GM19351 (cell line): Measurements from ENCODE around the gene ADAMTS12.
A peak's percentile ranks its signal among the peaks of the same experiment; 100 is the strongest.

Experiments used
- ATAC-seq: cut with Tn5 transposase; IDR thresholded peaks from one replicate; pipeline ENCODE4 v1.9.1; 2021; ENCODE audit warnings: mild to moderate bottlenecking, moderate library complexity; ENCODE audit not compliant: unreplicated experiment

ADAMTS12 gene

DNA sequence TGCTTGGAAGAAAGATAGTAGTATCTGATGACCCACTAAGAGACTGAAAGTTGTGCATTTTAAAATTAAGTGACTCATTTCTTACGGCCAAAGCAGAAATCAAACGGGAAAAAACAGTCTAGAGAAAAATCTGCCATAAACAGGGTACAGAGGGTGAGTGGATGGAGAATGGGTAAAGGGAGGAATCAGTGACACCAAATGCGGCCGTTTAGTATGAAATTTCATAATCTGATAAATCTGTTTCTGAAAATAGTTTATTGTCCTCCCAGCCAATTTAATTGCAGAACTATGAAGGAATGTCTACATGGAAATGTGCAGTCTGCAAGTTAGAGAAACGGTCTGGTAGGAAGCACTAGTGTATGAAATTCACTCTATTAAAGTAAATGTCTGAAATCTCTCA, 39.5 kb downstream of the ADAMTS12 start:
- ATAC-seq: no peak

DNA sequence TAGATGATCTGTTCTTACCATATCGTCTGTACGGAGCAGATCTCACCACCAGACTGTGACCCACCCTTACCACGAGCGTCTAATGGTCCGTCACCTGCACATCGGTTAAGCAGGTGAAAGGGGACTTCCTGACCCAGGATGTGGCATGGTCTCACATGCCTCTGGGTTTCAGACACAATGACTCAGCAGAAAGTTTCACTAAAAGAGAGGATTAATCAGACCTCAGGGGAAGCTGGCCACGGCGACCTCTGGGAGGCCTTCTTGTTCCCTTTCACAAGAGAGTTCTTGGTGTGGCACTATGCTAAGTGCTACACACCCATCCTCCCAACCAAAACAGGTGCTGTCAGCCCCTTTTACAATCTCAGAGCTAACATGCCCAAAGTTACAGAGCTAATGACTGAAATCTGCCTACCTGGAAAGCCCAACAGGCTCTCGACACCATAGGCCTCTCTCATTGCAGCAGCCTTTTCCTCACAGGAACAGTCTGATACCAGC, 41.6 kb downstream of the ADAMTS12 start:
- peak; percentile 89 for ATAC-seq

GRCh38 chr5:33848554-33848953, 43.2 kb downstream of the ADAMTS12 start:
- peak; percentile 30 for ATAC-seq

DNA sequence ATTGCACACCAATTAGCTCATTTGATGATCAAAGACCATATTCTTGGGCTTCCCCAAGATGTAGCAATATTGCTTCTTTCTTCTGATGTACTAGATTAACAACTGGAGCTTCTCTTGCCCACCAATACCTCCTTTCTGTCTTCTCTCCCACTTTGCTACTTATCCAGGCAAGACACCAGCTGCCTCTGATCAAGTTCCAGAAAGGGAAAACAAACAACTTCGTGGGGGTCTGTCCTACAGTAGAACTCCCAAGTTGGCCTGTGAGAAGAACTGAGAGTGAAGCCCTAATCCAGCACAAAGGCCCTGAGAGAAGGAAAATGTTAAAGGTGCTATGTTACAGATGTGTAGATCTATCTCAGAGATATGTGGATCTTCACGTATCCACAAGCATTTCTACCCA, 44.9 kb downstream of the ADAMTS12 start:
- no peak for ATAC-seq

DNA sequence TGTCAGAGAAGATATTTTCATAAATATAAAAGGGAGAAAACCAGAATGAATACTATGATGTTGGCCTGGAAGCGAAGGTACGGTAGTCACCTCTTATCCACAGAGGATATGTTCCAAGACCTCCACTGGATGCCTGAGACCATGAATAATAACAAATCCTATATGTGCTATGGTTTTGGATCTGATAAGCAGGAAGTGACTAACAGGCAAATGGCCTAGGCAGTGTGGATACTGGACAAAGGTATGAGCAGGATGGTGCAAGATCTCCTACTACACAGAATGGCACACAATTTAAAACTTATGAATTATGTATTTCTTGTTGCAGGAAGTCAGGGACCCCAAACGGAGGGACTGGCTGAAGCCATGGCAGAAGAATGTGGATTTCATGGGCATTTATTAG, 48.2 kb downstream of the ADAMTS12 start:
- no peak for ATAC-seq

DNA sequence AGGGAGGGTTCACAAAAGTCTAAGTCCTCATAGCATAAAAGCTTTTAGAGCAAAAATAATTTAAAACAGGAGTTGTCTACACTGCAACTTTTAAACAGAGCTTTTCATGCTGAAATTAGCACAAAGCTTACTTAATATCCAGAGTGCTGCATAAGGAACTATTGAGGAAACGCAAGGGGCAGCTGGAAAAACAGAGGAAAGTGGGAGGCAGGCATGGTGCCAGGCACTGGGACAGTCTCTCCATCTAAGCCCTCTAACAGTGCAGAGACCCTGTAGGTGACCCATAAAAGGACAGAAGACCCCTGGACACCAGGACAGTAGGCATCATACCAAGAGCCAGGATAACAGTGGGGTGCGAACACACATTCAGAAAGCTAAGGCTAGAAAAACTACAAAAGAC, 49.3 kb downstream of the ADAMTS12 start:
- no peak for ATAC-seq

- ATAC-seq: no peak
These were observed 49.9 kb downstream of the ADAMTS12 start for GRCh38 chr5:33841891-33842290.

DNA sequence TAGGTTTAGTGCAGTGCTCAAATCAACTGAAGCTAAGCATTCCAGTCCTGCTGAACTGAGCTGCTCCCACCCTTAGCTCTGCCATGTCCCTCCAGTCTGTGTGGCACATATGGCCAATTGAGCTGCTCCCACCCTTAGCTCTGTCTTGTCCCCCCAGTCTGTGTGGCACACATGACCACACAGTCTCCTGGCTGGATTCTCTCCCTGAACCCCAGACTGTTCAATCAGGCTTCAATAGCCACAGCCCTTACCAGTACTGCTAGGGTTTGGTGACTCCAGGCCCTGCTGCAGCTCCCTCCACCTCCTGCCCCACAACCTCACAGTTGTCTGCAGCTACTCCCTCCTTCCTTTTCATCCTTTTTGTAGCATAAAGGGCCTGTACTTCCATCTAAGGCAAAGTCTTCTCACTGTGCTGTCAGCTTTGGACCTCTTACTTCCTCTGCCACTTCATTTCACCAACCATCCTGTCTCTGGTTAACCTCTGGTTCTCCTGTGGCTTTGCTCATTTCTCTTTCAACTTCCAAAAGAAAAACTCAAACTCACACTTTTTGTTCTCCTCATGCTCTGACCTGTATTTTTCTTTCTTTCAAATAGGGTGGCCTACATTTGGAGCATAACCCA, 50.8 kb downstream of the ADAMTS12 start:
- peak; percentile 69 for ATAC-seq

GRCh38 chr5:33837301-33837700, 54.5 kb downstream of the ADAMTS12 start:
- no peak for ATAC-seq

- ATAC-seq: no peak
These were observed 57.5 kb downstream of the ADAMTS12 start for GRCh38 chr5:33834334-33834733.

GRCh38 chr5:33833237-33833575, 58.6 kb downstream of the ADAMTS12 start:
- no peak for ATAC-seq

- ATAC-seq: no peak
These were observed 59.2 kb downstream of the ADAMTS12 start for GRCh38 chr5:33832404-33833236.

DNA sequence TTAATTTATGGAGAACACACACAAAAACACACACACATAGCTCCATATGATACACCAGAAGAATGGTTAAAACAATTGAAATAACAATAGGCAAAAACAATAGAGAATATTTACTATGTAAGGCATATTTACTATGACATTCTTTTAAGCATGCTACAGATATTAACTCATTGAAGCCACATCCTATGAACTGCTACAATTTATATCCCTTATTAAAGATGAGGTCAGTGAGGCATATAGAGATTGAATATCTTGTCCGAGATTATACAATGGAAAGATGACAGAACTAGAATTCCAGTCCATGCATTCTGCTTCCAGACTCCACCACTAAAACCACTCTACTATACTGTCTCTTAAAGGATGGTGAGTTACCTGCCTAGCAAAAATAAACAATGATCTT, 60.7 kb downstream of the ADAMTS12 start:
- no peak for ATAC-seq

DNA sequence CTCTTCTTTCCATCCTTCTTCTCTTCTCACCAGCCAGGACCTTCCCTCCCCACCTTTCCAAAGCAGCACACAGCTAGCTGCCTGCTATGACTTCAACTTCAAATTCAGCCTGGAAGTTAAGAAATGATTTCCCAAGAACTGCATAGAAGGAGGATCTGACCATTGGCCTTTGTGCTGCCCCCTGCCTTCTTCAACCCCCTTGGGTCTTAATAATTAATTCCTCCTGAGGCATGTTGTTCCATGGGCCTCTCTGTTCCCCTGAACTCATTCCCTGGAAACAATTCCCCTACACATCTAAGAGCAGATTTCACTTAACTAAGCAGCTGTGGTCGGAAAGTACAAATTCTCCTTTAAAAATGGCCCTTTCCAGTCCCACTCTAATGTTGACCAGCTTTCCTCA, 62.4 kb downstream of the ADAMTS12 start:
- ATAC-seq: no peak

DNA sequence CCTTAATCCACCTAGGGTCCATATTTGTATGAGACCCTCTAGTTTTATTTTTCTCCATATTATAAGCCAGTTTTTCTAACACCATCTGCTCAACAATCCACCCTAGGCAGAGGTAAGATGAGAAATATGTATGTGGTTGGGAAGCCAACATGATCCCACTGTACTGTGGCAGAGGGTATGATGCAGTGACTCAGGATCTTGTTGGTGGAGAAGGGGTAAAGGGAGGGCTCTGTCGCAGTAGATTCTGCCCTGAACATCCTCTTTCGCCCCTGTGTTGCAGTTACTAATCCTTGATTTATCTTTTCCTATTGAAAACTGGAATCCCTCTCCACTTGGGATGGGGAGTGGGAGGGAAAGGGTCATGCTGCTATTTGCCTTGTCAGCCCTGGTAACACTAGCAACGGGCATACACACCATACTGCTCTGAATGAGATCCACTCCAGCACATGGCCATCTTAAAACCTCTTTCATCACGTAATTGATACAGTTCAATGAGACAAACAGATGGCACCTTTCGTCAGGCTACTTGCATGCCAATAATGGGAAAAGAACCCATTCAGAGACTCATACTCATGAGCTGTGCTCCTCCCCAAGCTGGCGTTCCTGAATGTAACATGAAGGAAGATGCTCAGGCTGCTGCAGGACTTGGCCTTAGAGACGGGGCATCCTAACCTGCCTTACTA, 63.0 kb downstream of the ADAMTS12 start:
- ATAC-seq: no peak

DNA sequence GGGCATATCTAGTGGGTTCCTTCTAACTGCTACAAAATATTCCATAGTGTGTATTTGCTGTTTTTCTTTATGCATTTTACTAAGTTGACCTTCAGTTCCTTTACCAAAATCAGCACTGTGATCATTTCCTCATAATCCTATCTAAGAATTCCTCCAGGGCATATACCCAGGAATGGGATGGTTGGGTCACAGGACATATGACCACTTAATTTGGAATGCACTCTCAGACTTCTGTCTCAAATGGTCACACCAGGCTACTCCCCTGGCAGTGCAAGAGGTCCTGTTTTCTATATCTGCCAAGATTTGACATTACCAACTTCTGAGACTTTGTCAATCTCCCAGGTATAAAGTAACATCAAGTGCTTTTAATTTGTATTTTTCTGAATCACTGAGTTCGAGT, 63.9 kb downstream of the ADAMTS12 start:
- no peak for ATAC-seq

- ATAC-seq: no peak
These were observed 64.6 kb downstream of the ADAMTS12 start for GRCh38 chr5:33827018-33827707.

GRCh38 chr5:33824516-33825195, 67.1 kb downstream of the ADAMTS12 start:
- ATAC-seq: peak; percentile 75

DNA sequence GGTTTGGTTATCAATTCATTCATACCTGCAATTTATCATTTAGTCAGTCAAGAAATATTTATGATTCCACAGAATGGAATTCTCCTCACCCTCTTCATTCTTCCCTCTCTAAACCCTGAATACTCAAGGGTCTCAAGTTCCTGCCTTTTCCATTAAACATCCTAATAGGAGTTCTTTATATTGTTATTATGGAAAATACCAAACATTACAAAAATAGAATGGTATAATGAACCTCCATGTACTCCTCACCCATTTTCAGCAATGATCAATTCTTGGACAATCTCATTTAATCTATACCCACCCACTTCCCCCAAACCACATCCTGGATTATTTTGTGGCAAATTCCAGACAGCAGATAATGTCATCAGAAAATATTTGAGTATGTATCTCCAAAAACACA, 74.5 kb downstream of the ADAMTS12 start:
- ATAC-seq: no peak

DNA sequence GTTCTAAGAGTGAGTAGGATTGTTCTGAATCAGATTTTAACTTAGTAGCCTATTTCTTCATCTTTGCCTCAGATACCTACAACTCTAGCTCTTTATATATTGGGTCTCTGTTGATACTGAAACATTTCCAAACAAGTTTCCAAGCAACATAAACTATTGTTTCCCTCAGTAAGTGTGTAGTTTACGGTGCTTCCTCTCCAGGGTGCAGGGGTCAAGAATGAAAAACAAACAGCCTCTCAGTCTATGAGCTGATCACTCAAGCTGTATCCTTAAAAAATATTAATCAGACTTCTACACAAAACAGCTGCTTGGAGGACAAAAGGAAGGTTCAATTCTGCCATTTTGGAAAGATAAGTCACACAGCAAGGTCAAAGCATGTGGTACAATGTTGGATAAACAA, 75.0 kb downstream of the ADAMTS12 start:
- ATAC-seq: no peak

- no peak for ATAC-seq
These were observed 79.0 kb downstream of the ADAMTS12 start for GRCh38 chr5:33812746-33813145.
